Measurements from ENCODE around the gene DMBX1.

The DMBX1 gene

DNA sequence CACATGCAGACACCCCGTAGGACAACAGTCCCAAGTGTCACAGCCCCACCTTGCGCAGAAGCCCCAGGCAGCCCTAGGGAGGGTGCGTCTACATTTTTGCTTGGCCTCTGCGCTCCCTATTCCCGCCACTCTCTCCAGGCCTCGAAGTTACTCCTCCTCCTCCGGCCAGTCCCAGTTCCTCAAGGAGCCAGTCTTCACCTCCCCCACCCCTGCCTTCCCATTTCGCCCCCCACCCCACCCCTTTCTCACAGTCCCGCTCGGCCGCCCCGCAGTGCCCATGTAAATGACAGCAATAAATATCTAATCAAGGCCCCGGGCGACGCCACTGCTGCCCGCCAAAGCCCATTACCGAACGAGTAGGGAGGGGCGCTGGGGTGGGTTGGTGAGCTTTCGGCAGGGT is 3.2 kb downstream of the DMBX1 start:
- DNase-seq (ENCODE audit: low read depth) = no peak
- TF ChIP-seq, protein P1, sequence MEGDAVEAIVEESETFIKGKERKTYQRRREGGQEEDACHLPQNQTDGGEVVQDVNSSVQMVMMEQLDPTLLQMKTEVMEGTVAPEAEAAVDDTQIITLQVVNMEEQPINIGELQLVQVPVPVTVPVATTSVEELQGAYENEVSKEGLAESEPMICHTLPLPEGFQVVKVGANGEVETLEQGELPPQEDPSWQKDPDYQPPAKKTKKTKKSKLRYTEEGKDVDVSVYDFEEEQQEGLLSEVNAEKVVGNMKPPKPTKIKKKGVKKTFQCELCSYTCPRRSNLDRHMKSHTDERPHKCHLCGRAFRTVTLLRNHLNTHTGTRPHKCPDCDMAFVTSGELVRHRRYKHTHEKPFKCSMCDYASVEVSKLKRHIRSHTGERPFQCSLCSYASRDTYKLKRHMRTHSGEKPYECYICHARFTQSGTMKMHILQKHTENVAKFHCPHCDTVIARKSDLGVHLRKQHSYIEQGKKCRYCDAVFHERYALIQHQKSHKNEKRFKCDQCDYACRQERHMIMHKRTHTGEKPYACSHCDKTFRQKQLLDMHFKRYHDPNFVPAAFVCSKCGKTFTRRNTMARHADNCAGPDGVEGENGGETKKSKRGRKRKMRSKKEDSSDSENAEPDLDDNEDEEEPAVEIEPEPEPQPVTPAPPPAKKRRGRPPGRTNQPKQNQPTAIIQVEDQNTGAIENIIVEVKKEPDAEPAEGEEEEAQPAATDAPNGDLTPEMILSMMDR (IDR thresholded peaks at IDR 0.05; ENCODE audit: control insufficient read depth, insufficient read depth, low read depth, low read length, missing control alignments) = no peak
- no peak overlapping the region for H3K4me3 ChIP-seq (ENCODE audit: control insufficient read depth, low read depth, low read length)

DNA sequence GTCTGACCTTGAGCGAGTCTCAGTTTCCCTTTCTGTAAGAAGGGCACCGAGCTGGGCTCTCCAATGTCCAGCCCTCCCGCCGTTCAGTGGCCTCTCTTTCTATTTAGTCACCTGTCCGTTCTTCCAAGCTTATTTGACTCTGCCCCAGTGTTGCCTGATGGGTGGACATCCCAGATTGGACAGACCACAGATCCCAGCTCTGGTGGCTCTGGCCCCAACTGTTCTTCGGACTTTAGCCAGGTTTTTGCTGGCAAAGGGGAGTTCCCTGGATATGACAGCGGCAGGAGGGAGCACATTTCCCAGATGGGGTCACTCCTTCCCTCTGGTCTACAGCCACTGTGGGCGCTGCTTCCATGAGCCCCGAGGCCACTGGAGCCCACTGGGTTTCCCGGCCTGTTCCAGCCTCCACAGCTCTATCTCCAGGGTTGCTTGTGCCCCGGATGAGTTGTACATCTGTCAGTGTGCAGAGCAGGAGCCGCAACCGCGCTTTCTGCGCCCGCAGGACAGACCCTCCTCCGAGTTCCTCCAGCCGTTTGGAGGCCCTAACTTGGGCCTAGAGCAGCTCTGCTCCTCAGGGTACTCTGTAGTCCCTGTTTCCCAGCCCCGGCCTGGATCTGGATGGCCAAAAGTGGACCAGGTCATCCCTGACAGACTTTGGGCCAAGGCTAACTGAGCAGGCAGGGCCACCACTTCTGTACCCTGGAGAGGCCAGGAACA is 3.8 kb downstream of the DMBX1 start:
- H3K4me3 ChIP-seq (ENCODE audit: control insufficient read depth, low read depth, low read length) = no peak overlapping the region
- no peak for DNase-seq (ENCODE audit: low read depth)
- TF ChIP-seq, protein P1 (IDR thresholded peaks at IDR 0.05; ENCODE audit: control insufficient read depth, insufficient read depth, low read depth, low read length, missing control alignments) = no peak

DNA sequence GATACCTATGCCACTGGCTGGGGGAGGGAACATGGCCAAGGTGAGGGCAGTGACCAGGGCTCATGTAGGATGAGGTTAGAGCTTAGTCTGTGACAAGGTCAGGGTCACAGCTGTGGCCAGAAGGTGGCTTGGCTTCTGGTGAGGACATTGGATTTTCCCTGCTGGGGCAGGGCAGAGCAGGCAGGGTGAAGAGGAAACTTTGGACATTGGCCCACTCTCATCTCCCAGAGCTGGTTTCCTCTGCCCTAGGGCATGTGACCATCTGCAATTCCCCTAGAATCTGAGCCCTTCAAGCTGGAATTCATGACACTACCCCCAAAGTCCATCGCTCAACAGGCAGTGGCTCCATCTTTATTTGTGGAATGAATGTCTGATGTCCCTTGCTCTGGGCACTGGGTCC is 5.3 kb downstream of the DMBX1 start:
- no peak overlapping the region for H3K4me3 ChIP-seq (ENCODE audit: control insufficient read depth, low read depth, low read length)
- TF ChIP-seq, protein P1 (IDR thresholded peaks at IDR 0.05; ENCODE audit: control insufficient read depth, insufficient read depth, low read depth, low read length, missing control alignments) = no peak
- no peak for DNase-seq (ENCODE audit: low read depth)

DNA sequence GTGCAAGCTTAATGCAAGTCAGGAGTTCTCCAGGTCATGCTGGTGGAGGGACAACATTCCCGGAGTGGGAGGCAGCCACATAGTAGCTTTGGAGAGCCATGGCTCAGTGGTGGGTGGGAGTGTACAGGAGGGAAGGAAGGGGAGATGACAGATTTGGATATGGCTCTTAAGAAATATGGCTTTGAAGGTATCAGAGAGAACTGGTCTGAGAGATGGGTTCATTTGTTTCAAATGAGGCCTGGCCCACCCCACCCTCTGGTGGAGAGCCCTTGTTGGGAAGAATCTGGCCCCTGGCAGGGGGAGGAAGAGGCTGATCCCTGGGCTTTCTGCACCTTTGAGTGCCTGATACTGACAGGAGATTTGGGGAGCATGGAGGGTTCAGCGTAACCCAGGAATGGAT is 6.1 kb downstream of the DMBX1 start:
- no peak for DNase-seq (ENCODE audit: low read depth)
- no peak overlapping the region for H3K4me3 ChIP-seq (ENCODE audit: control insufficient read depth, low read depth, low read length)
- TF ChIP-seq, protein P1 (IDR thresholded peaks at IDR 0.05; ENCODE audit: control insufficient read depth, insufficient read depth, low read depth, low read length, missing control alignments) = no peak

DNA sequence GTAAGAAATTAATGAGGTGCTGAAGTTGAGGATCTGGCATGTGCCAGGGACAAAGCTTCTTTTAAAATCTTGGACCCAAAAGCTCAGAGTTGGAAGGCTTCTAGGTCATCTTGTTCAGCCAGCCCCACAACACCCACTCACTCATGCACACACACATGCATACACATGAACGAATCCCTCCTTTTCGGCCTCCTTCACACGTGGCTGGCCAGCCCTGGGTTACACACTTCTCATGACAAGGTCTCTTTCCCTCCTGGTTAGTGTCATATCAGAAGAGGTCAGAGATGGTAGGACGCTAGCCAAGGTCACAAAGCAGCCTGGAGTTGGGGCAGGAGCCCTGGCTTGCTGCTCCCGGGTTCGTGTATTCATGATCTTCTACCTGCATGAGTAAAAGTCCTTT is 6.9 kb downstream of the DMBX1 start:
- TF ChIP-seq, protein P1 (IDR thresholded peaks at IDR 0.05; ENCODE audit: control insufficient read depth, insufficient read depth, low read depth, low read length, missing control alignments) = no peak
- H3K4me3 ChIP-seq (ENCODE audit: control insufficient read depth, low read depth, low read length) = no peak overlapping the region
- DNase-seq (ENCODE audit: low read depth) = no peak

DNA sequence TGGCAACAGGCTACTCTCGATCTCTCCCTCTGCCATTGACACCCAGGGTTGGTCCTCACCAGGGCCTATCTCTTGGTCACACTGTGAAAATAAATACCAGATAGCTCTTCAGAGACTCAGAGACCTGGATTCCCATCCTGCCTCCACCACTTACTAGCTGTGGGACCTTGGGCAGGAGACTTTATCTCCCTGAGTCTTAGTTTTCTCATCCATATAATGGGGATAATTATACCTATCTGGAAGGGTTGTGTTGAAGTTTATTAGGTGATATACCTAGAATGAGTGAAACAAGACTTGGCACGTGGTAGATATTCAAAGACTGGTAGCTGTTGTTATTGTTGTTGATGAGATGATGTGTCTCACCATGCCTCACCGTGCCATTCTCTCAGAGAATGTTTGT is 7.4 kb downstream of the DMBX1 start:
- TF ChIP-seq, protein P1 (IDR thresholded peaks at IDR 0.05; ENCODE audit: control insufficient read depth, insufficient read depth, low read depth, low read length, missing control alignments) = no peak
- no peak for DNase-seq (ENCODE audit: low read depth)
- no peak overlapping the region for H3K4me3 ChIP-seq (ENCODE audit: control insufficient read depth, low read depth, low read length)

All from AG09309 (cell line).